ENCODE measurements around the gene ARRDC4.

Gene ARRDC4, protein sequence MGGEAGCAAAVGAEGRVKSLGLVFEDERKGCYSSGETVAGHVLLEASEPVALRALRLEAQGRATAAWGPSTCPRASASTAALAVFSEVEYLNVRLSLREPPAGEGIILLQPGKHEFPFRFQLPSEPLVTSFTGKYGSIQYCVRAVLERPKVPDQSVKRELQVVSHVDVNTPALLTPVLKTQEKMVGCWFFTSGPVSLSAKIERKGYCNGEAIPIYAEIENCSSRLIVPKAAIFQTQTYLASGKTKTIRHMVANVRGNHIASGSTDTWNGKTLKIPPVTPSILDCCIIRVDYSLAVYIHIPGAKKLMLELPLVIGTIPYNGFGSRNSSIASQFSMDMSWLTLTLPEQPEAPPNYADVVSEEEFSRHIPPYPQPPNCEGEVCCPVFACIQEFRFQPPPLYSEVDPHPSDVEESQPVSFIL

DNA sequence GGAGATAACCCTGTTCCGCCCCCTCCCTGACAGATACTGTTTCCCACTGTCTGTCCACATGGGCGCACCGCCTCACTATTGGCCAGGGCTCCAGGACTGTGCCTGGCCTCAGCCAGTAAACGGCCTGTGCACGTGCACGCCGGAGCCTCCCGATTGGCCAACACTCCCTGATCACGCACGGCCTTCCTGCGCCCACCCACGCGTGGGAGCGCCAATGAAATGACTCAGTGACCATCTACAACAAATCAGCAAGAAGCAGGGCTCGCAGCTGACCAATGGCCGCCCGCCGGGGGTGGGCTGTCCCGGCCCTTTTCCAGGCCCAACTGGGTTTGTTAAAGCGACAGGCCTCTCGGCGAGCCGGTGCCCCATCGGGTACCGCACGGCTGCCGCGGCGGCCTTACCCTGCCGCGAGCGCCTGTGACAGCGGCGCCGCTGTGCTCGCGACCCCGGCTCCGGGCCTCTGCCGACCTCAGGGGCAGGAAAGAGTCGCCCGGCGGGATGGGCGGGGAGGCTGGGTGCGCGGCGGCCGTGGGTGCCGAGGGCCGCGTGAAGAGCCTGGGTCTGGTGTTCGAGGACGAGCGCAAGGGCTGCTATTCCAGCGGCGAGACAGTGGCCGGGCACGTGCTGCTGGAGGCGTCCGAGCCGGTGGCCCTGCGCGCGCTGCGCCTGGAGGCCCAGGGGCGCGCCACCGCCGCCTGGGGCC lies at the start of gene ARRDC4:
Gene ARRDC4, plus strand, starts transcription at position 340 of the 703 bp plus-strand sequence. Its CDS starts 159 bp downstream, at position 499.
- peak; percentile 91 for DNase-seq

DNA sequence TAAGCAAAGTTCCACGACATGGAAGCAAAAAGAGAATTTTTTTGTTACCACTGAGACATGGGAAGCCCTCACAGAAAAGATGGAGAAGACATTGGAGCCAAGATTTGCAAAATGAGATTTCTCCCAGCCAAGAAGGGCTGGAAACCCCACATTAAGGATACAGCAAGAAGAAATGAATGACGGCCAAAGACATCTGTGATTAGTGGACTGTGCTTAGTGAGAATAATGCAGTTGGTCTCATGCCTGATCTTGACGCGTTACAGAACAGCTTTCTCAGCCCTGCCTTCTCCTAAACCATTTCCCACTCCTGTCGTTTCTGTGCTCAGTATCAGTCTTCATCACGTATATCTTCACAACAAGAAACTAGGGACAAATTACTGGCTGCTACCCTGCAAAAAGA lies 45.8 kb upstream of the ARRDC4 start:
- DNase-seq: no peak

DNA sequence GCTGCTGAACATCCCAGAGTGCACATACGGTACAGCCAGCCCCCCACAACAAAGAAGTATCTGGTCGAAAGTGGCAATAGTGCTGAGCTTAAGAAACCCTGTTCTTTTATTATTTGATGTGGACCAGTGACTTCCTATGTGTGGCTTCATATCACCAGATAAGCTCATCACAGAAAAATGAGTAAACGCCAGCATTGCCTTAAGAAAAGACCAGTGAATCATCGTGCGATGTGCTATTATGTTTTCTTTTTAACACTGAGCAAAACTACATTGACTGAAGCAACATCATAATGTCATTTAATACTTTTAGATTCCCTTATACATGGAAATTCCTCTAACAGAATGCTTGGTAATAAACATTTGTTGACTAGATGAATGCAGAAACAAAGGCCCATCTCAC lies 45.2 kb upstream of the ARRDC4 start:
- DNase-seq: no peak

DNA sequence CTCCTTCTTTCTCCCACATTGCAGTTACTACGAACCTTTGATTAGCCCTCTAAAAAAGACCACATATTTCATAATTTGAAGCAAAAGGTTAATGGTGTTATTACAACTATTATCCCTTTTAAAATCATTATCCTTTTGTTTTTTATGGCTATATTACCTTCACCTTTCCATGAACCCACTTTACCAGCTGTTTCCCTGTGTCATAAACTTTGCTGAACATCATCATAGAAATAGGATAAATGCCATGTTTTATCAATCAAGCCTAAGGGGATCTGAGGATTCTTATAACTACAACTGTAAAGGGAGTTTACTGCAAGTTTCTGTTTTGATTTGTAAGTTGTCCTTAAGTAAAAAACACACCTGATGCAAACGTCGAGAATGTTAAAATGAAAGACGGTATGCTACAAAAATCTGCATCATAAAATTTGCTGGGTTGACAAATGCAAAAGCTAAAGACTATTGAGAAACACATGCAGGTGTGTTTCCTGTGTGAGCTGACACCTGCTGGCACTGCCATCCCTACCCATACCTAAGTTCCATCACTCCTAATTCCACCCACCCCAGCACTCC lies 39.1 kb upstream of the ARRDC4 start:
- DNase-seq: no peak

DNA sequence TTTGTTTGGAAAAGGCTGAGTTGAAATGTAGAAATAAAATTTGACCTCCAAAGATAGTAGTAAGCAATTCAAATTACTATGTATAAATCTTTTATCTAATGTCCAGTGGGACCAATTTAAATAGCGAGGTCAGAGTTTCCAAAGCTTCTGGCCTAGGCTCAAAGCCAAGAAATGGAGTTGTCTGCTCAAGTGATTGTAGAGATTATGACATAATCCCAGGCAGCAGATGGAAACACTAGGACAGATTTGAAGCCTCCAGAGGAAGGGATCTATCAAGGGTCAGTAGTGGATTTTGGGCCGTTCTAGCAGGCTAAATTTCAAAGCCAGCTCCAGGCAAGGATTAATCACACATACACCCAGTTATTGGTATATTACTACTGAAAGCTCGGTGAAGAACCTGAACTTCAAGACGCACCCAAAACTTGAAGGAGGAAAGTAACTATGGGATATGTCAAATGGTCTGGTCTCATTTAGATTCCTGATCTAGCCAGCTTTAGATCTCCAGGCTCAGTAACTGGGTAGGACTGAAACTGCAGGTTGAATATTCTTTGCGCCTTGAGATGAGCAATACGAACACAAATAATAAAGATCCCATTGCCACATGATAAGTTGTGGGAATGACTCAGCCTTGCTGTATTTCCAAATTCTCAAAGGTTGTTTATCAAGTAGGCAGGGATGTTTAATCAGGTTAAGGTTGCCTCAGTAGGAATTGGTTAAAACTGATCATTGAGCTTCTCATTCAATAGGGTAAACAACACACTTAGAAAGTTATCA lies 30.9 kb upstream of the ARRDC4 start:
- no peak for DNase-seq

DNA sequence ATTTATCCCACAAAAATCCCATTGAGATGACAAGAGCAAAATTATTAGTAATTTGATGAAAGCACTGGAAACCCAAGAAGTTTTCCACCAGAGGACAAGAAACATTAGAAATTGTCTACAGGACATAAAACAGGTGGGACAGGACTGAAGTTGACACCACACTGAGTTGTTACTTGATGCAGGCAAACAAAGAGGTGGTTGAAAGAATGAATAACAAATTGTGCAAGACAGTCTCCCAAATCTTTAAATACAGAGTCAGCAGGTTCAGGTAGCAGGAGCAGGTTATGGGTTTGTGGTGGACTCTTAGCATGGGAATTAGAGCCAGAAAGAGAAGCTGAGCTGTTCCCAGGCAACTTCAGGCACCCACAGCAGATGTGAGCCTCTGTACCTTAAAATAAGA lies 30.3 kb upstream of the ARRDC4 start:
- no peak for DNase-seq

DNA sequence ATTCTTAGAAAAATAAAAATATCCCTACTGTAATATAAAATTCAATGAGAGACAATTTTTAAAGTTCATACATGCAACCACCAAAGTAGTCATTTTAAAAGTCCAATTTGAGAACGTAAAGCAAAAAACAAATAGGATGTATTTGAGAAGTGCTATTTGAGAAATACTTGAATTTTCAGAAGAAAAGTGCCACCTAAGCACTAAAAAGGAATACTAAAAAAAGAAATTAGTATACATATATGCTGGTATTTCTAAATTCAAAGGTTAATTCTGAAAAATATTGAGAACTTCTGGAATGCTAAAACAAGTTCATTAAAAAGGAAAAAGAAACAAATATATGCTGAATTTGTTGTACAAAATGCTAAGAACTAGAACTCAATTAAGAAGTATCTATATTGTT lies 29.2 kb upstream of the ARRDC4 start:
- no peak for DNase-seq

DNA sequence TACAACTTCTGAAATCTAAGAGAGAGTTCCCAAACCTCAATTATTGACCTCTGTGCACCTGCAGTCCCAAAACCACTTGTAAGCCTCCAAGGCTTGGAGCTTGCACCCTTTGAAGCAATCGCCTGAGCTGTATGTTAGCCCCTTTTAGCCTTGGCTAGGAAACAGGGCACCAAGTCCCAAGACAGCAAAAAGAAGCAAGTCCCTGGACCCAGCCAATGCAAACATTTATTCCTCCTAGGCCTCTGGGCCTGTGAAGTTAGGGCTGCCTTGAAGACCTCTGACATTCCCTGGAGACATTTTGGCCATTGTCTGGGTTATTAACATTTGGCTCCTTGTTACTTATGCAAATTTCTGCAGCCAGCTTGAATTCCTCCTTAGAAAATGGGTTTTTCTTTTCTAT lies 26.9 kb upstream of the ARRDC4 start:
- DNase-seq: no peak

DNA sequence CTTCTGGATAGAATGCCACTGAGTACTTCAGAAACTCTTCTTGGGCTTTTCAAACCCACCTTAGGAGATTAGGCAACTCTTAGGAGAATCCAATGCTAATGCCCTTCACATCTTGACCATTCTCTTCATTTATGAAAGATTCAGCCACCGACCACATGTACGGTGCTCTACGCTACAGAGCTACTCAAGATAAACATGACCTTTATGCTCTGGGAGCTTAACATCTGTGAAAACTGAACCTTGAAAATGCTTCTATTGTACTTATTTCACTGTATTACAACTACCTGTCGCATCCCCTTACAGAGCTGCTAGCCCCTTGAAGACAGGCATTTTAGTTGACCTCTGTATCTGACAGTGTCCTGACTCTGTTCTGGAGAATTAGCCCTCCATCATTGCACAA lies 19.5 kb upstream of the ARRDC4 start:
- no peak for DNase-seq

DNA sequence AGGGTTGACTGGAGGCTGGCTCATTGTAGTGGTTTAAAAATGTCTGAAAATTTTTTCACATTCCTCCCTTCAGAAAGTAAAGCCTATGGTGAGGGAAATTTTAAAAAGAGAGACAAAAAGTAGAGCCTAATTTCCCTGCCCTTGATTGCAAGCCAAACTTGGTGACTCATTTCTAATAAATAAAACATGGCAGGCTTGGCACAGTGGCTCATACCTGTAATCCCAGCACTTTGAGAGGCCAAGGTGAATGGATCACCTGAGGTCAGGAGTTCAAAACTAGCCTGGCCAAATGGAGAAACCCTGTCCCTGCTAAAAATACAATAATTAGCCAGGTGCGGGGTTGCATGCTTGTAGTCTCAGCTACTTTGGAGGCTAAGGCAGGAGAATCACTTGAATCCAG lies 18.9 kb upstream of the ARRDC4 start:
- DNase-seq: no peak

DNA sequence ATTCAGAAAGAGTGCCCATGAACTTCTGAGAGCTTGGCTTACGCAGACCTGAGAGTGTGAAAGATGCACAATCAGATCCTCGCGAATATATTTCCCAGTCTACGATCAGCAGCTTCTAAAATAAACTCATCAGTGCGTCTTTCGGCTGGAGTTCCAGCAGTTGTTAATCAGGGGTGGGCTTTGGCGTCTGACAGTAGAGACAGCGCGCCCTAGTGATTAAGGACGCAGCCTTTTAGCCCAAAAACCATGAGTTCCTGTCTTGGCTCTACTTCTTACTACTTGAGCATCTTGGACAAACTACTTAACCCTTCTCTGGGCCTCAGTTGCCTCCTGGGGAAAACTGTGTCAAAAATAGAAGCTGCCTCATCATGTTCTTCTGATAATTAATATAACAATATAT lies 15.8 kb upstream of the ARRDC4 start:
- no peak for DNase-seq

DNA sequence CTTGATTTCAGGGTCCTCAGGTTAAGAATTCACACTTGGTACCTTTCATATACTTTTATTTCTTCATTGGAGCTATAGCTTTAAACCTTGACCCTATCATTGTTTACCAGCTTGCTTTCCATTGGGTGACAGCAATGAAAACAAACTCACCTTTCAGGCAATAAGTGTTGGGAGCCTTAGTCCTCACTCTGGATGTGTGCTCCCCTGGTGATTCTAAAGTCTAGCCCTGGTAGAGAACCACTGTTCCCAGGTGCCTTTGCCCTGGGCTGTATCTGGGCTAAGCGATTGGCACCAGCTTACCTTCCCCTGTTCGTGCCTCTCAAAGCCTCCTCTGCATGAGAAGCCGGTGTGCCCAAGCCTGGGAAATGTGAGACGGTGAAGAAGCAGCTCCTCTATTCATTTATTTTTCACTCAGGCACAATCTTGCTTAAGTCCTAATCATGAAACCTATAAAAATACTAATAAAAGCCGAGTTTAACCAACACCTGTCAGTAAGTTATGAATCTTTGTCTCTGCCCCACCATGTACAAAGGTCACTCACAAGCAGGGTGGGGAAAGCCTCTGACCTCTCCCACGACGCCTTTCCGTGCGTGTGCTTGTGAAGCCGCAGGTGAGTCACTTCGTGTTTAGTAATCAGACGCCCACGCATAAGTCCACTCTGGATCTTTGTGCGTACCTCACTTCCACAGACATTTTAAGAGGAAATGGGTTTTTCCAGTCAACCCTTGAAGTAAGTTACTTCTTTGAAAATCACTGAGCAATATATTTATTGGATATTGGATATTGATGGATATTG lies 12.8 kb upstream of the ARRDC4 start:
- DNase-seq: no peak

DNA sequence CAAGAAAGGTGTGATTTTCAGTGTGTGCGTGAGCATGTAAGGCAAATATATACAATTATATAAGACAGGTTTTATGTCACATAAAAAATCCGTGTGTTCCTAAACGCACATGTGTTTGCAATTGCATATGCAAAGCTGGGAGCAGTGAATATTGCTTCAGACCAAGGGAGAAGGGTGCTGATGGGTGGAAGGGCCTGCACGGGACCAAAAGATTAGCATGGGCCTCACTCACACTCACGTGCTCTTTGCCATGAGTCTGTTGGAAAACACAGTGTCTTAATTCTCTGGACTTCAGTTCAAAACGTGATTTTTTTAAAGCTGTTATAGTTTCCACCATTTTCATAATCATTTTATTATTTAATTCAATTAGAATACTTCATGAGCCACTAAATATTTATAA lies 7.2 kb upstream of the ARRDC4 start:
- no peak for DNase-seq

DNA sequence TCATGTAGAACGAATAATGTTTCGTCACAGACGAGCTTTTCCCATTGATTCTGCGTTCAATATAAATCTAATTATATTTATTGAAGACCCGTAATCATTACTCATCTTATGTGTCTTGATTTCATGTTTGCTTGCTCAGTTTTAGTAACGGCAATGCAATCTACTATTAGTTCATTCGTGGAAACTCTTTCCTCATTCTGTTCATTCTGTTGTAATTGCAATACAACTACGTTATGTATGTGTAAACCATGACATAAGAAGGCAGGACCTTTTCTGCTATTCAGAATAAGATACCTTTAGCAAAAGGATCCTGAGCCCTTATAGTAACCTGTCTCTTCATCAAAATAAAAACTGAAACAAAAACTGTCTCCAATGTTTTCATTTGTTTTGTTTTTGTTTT lies 6.8 kb upstream of the ARRDC4 start:
- no peak for DNase-seq

DNA sequence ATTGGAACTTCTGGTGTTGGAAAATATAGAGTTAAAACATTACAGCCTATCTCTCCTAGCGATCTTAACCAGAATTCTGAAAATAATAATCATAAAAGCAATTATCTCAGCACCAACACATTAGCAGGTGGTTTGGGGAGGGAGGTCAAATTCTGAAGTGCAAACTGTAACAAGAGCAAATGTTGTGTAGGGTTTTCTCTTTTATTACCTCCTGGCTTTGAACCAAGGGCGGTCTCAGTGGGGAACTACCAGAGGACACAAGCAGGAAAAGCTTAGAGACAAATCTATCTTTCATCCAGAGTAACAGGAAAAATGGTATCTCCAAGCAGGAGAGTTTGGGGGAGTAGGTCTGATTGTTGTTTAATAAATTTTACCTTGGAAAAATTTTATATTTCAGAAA lies 5.5 kb upstream of the ARRDC4 start:
- no peak for DNase-seq

DNA sequence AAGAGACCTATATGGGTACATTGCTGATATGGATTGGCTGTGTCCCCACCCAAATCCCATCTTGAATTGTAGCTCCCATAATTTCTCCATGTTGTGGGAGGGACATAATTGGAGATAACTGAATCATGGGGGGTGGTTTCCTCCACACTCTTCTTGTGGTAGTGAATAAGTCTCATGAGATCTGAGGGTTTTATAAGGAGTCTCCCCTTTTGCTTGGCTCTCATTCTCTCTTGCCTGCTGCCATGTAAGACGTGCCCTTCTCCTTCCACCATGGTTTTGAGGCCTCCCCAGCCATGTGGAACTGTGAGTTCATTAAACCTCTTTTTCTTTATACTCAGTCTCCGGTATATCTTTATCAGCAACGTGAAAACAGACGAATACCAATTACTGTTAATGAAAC lies 5.0 kb upstream of the ARRDC4 start:
- DNase-seq: no peak

DNA sequence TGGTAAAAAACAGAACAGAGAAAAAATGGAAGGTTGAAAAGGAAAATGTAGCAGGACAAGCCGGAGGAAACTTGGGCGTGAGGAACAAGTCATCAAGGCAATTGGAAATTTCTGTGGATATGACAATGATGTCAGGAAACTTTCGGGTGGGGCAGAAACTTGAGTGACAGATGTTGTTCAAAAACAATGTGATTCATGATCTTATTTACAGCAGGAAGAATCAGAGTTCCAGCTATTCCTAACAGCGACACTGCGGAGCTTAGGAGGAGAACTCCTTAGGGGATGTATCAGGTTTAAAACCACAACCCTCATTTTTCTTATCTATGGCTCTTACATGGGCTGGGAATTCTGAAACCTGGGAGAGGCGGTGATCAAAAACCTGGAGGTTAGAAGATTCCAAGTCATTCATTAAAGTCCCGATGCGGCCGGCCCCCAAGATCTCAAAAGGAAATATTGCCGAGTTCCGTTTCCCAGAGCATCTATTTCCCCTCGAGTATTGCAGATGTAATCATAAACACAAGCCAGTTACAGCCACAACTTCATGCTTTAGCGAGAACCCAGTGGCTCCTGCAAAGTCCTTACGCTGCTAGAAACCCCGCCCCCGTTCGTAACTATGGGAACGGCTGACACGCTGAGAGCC lies 659 bp upstream of the ARRDC4 start:
- no peak for DNase-seq

DNA sequence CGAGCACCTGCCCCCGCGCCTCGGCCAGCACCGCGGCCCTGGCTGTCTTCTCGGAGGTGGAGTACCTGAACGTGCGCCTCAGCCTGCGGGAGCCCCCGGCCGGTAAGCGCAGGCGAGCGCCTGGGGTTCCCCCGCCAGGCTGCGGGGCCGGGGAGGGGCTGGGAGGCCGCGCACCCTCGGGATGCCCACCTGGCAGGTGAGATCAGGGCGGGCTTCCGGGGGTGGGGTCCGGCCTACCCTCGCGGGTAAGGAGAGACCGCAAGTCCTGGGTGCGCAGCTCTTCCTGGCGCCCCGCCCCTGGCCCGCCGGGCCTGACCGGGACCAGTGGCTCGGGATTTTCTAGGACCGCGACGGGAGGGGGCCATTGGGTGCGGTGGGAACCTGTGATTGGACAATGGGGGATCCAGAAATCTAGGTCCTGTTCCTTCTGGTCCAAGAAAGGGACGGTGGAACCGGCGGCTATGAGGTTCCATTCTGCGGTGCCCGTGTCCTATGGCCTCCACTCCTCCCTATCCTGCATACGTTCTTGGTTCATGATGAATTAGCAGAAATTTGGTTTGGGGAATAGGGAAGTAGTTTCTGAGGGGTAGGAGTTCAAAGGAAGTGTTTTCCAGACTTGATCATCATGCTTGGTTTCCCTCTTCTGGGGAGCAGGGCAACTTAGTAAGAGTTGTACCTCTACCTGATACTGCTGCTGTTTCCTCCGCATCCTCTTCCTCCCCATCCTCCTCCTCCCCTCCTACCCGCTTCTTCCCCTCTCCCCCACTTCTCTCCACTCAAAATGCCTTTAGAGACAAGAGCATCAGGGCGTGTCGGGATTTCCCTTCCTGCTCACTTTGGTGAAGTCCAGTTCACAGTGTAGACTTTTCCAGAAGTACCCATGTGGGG lies 808 bp downstream of the ARRDC4 start:
- no peak for DNase-seq

DNA sequence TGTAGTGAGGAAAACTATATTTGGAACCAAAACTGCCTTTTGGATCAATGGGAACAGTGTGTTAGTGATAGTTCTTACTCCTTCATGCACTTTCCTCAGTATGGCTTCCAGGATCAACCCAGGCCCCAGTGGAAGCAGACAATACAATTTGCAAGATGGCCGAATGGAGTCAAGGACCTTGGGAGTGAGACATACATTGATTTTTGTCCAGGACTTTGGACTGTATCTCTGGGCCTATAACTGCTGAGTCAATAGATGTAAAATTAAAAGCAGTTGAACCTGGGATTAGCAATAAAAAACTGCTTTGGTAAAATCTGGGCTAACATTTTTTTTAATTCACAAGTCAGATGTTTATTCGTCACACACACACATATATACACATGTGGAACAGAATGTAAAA lies 1.8 kb downstream of the ARRDC4 start:
- DNase-seq: no peak

DNA sequence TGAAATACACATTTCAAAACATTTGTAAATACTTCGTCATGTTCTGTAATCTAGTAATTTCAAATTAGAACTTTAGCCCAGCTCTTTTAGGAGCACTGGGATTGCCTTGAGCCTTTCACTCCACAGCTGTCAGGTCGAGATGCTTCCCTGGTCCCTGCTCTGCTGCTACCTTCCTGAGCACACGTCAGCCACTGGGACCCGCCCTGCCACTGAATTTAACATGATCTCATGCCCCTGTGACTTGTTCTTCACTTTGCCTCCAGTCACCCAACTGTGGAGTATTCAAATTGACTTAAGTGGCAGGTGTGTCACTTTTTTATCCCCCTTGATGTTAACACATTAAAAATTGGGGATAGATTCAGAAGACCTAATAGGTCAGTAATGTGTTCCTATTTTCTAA lies 3.3 kb downstream of the ARRDC4 start:
- DNase-seq: no peak

DNA sequence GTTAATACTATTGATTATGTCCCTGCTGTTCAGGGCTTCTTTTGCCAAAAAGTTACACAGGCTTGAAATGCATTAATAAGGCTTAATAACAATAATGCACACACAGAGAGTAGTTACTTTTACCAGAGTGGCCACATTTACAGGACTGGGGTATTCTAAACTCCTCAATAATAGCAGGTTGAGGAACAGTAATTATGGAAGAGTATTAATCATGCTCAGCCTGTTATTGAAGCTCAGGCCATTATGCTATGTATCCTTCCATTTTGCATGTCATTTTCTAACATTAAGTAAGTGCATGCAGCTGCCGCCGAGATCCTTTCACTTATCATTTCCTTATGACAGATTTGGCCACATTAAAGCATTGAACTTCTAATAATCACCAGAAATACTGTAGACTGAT lies 5.7 kb downstream of the ARRDC4 start:
- DNase-seq: no peak

Measured in NCI-H1436 (cell line).